B cell (primary cell): ENCODE measurements around the gene HTRA3. TPM values are rescaled to one million over a fixed set of nuclear protein-coding genes. Genes with fewer than 3 reads are reported as not detected.

Source experiments
- ATAC-seq: fragments of 200-7000 bp; cut with Tn5 transposase; one replicate; pipeline ENCODE4 v1.10.0; 2021; ENCODE audit warnings: low read depth, mild to moderate bottlenecking, moderate number of reproducible peaks, moderate library complexity
- CTCF ChIA-PET: fragments of 350-600 bp; sonication (Branson Sonifier 250); formaldehyde crosslinking; loops from one replicate; lab custom pipeline; 2021; ENCODE audit warnings: antibody characterized with exemption, inconsistent platforms; lab: Charles Lee
- POLR2A ChIA-PET: fragments of 350-600 bp; sonication (Branson Sonifier 250); formaldehyde crosslinking; loops from one replicate; lab custom pipeline; 2021; ENCODE audit warnings: antibody characterized with exemption; lab: Charles Lee
- DNase-seq: peaks from one replicate; pipeline ENCODE4 v3.0.0; 2013
- H2AFZ ChIP-seq: 2 replicates; pipeline ENCODE4 v1.6.1; 2012; ENCODE audit warnings: mild to moderate bottlenecking, low read depth, low read length; ENCODE audit not compliant: insufficient read depth, poor library complexity, severe bottlenecking
- H3K27ac ChIP-seq, 2 donors: 1 replicate in 1 of 2; 2 replicates in 1 of 2; pipeline ENCODE4 v1.5.1; 2012 to 2013; ENCODE audit warnings: low read length in 2 of 2, mild to moderate bottlenecking in 2 of 2, moderate library complexity in 1 of 2
- H3K27me3 ChIP-seq, 4 experiments: fragments of 200-600 bp in 1 of 4; sonication (generic) in 1 of 4; replicated peaks in 1 of 4; 1 replicate in 2 of 4; 2 replicates in 2 of 4; pipeline versions ENCODE4 v1.6.1 to v1.7.0; 2013 to 2016; ENCODE audit warnings: low read length in 3 of 4, mild to moderate bottlenecking in 2 of 4, mixed read lengths in 1 of 4, moderate library complexity in 1 of 4; ENCODE audit not compliant: insufficient read depth in 4 of 4, control insufficient read depth in 3 of 4; ENCODE audit errors: control extremely low read depth in 1 of 4
- H3K36me3 ChIP-seq, 2 experiments: replicated peaks in 1 of 2; 1 replicate in 1 of 2; 2 replicates in 1 of 2; pipeline versions ENCODE4 v1.6.1 to v1.7.1; 2013; ENCODE audit warnings: low read length in 1 of 2; ENCODE audit not compliant: insufficient read depth in 2 of 2, control insufficient read depth in 1 of 2; ENCODE audit errors: control extremely low read depth in 1 of 2, extremely low read depth in 1 of 2
- H3K4me1 ChIP-seq, 2 donors: fragments of 200-600 bp in 1 of 2; sonication (generic) in 1 of 2; 1 replicate in 1 of 2; 2 replicates in 1 of 2; pipeline versions ENCODE4 v1.5.1 to v1.6.1; 2013 to 2017; ENCODE audit warnings: low read length in 2 of 2; ENCODE audit not compliant: control insufficient read depth in 2 of 2, insufficient read depth in 2 of 2
- H3K4me2 ChIP-seq: replicated peaks from 2 replicates; pipeline ENCODE3; 2012; ENCODE audit warnings: mild to moderate bottlenecking, low read depth, low read length; ENCODE audit not compliant: poor library complexity, severe bottlenecking
- H3K4me3 ChIP-seq, 5 experiments: fragments of 200-600 bp in 1 of 5; sonication (generic) in 1 of 5; 1 replicate in 3 of 5; 2 replicates in 2 of 5; pipeline versions ENCODE4 v1.5.1 to v1.7.0; 2011 to 2016; ENCODE audit warnings: low read length in 4 of 5, mild to moderate bottlenecking in 4 of 5, low read depth in 2 of 5, control low read depth in 1 of 5, moderate library complexity in 1 of 5; ENCODE audit not compliant: insufficient read depth in 1 of 5; ENCODE audit errors: control extremely low read depth in 1 of 5, extremely low read depth in 1 of 5
- H3K79me2 ChIP-seq: fragments of 200-600 bp; sonication (generic); one replicate; pipeline ENCODE4 v1.6.0; 2016; ENCODE audit warnings: low read length; ENCODE audit not compliant: control insufficient read depth, insufficient read depth
- H3K9ac ChIP-seq: fragments of 200-600 bp; sonication (generic); 2 replicates; pipeline ENCODE4 v1.6.1; 2017; ENCODE audit warnings: mild to moderate bottlenecking, low read length, moderate library complexity
- H3K9me3 ChIP-seq, 3 donors: one replicate each; pipeline versions ENCODE4 v1.6.1 to v1.7.1; 2013; ENCODE audit warnings: low read length in 2 of 3; ENCODE audit not compliant: control insufficient read depth in 2 of 3, insufficient read depth in 1 of 3; ENCODE audit errors: control extremely low read depth in 1 of 3
- H4K20me1 ChIP-seq: 2 replicates; pipeline ENCODE4 v1.6.0; 2012; ENCODE audit warnings: mild to moderate bottlenecking, low read length; ENCODE audit not compliant: insufficient read depth, control insufficient read depth, poor library complexity, severe bottlenecking
- H3K27ac Mint-ChIP-seq: one replicate; pipeline ENCODE4 v1.8.0; 2021; ENCODE audit warnings: mixed read lengths
- H3K27me3 Mint-ChIP-seq: one replicate; pipeline ENCODE4 v1.8.0; 2021; ENCODE audit warnings: mixed read lengths
- H3K4me1 Mint-ChIP-seq: one replicate; pipeline ENCODE4 v1.8.0; 2021; ENCODE audit warnings: mixed read lengths
- H3K4me3 Mint-ChIP-seq: one replicate; pipeline ENCODE4 v1.8.0; 2021; ENCODE audit warnings: mixed read lengths
- H3K9me3 Mint-ChIP-seq: one replicate; pipeline ENCODE4 v1.8.0; 2022; ENCODE audit warnings: mixed read lengths; ENCODE audit not compliant: insufficient read depth
- EZH2 ChIP-seq: IDR thresholded peaks from 2 replicates; pipeline ENCODE4 v1.6.1; 2012; ENCODE audit warnings: borderline replicate concordance, low read depth, mild to moderate bottlenecking, moderate library complexity, low read length; ENCODE audit not compliant: insufficient read depth, poor library complexity, severe bottlenecking
- WGBS: methylation state at CpG from one replicate; pipeline ENCODE4 v1.1.5; 2013; ENCODE audit warnings: missing lambda C conversion rate; ENCODE audit not compliant: insufficient coverage; 5-methylcytosine and 5-hydroxymethylcytosine counted together
- intact Hi-C: fragments of 100-400 bp; cut with micrococcal nuclease; formaldehyde crosslinking; loops from one replicate; pipeline ENCODE4 v1.10.0; 2022
- polyA plus RNA-seq: library from polyadenylated mRNA; depleted of rRNA; stranded (reverse); fragments of >200 nt; gene quantifications from 2 replicates; pipeline ENCODE4 v1.2.3, GENCODE V29; 2012
- total RNA-seq, 2 donors: library from RNA; stranded (reverse); fragments of 120-200 nt in 1 of 2; gene quantifications; 1 replicate in 1 of 2; 2 replicates in 1 of 2; pipeline versions ENCODE4 v1.2.3 to v1.2.4, GENCODE V29; 2013 to 2022
- TF ChIP-seq, protein P1 (sequence below): fragments of 200-600 bp; IDR thresholded peaks from one replicate; pipeline ENCODE4 v1.8.0; 2022; ENCODE audit warnings: antibody characterized with exemption, mild to moderate bottlenecking

HTRA3 gene
- total and polyA plus RNA-seq, 2 donors (not counting 1 experiment from before 2014, with no cell fraction given): not detected

GRCh38 chr4:8306511-8307021 is 37.0 kb downstream of the HTRA3 start:
- Histone ChIP-seq H3K4me3 (no peak overlapping the region), H3K79me2 (no peaks in the 10 kb centered on the region), H4K20me1 (no peaks in the 10 kb centered on the region), H3K36me3 (no peaks in the 10 kb centered on the region), H3K27ac (no peak overlapping the region), H3K9me3 (peaks cover 0 to 15% (median 0%) of the 10 kb centered on the region in 3 donors), H3K27me3 (no peaks in the 10 kb centered on the region), H3K9ac (no peak overlapping the region), H3K4me2 (no peak overlapping the region), H3K4me1 (no peaks in the 10 kb centered on the region), H2AFZ (no peak overlapping the region)
- Mint-ChIP-seq H3K4me1 (no peaks in the 10 kb centered on the region), H3K27ac (no peak overlapping the region), H3K27me3 (peaks cover 20% of the 10 kb centered on the region), H3K4me3 (no peak overlapping the region), H3K9me3 (no peaks in the 10 kb centered on the region)
- TF ChIP-seq EZH2: no peak
- TF ChIP-seq, protein P1, sequence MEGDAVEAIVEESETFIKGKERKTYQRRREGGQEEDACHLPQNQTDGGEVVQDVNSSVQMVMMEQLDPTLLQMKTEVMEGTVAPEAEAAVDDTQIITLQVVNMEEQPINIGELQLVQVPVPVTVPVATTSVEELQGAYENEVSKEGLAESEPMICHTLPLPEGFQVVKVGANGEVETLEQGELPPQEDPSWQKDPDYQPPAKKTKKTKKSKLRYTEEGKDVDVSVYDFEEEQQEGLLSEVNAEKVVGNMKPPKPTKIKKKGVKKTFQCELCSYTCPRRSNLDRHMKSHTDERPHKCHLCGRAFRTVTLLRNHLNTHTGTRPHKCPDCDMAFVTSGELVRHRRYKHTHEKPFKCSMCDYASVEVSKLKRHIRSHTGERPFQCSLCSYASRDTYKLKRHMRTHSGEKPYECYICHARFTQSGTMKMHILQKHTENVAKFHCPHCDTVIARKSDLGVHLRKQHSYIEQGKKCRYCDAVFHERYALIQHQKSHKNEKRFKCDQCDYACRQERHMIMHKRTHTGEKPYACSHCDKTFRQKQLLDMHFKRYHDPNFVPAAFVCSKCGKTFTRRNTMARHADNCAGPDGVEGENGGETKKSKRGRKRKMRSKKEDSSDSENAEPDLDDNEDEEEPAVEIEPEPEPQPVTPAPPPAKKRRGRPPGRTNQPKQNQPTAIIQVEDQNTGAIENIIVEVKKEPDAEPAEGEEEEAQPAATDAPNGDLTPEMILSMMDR: no peak
- ChIA-PET CTCF (no interaction called here), POLR2A (no interaction called here)
- DNase-seq (no peak), ATAC-seq (no peak)
- intact Hi-C loops: no loop called here
- 73% methylated on average over 11 of the region's 16 CpGs for whole genome bisulfite sequencing

DNA sequence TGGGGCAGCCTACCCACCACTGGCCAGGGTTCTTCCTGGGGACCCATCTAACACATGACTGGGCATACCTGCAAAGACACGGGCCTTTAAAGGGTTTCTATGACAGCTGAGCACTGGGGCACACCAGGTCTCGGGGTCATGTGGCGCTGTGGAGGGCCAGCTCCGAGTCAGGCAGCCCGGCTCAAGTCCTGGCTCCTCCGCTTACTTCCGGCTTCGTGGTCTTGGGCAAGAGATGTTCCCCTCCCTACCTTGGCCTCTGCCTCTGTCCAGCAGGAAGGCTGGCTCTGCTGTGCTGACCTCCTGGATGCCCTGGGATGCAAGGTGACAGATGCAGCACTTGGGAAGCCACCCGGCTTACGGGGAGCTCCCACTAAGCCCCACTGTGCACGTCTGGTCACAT is 37.6 kb downstream of the HTRA3 start:
- DNase-seq: no peak
- POLR2A ChIA-PET: no interaction called here

More for the DNA sequence above, 37.6 kb downstream of the HTRA3 start:
- H2AFZ ChIP-seq: no peak overlapping the region
- H4K20me1 ChIP-seq: no peaks in the 10 kb centered on the region
- no peak overlapping the region for H3K27ac Mint-ChIP-seq
- no peak for ATAC-seq
- no peaks in the 10 kb centered on the region for H3K79me2 ChIP-seq
- H3K4me3 ChIP-seq: no peak overlapping the region
- H3K36me3 ChIP-seq: no peaks in the 10 kb centered on the region
- no peak overlapping the region for H3K4me2 ChIP-seq
- no peaks in the 10 kb centered on the region for H3K27me3 ChIP-seq
- H3K9me3 Mint-ChIP-seq: no peaks in the 10 kb centered on the region
- H3K9ac ChIP-seq: no peak overlapping the region
- CTCF ChIA-PET: no interaction called here
- no peak overlapping the region for H3K4me3 Mint-ChIP-seq
- H3K27ac ChIP-seq: no peak overlapping the region
- H3K4me1 ChIP-seq: no peaks in the 10 kb centered on the region
- H3K9me3 ChIP-seq: peaks cover 0 to 12% (median 0%) of the 10 kb centered on the region in 3 donors
- TF ChIP-seq, protein P1: no peak
- no peak for TF ChIP-seq EZH2
- H3K4me1 Mint-ChIP-seq: no peaks in the 10 kb centered on the region
- H3K27me3 Mint-ChIP-seq: peaks cover 16% of the 10 kb centered on the region
- intact Hi-C loops: no loop called here
- WGBS: 92% methylated on average over 11 of the region's 11 CpGs
